BLaER1 treated with 17β-estradiol and CSF1 and Interleukin-3, amounts not matched to agents 10 nM and 100 nM (cell line): ENCODE measurements around the gene LIG4.

Source experiments
- H3K27ac ChIP-seq, 11 experiments: shearing (Covaris generic); formaldehyde crosslinking; 2 replicates each; pipeline ENCODE4 v1.8.1; 2022
- H3K27me3 ChIP-seq, 11 experiments: shearing (Covaris generic); formaldehyde crosslinking; 2 replicates each; pipeline ENCODE4 v1.8.1; 2022
- H3K36me3 ChIP-seq, 11 experiments: shearing (Covaris generic); formaldehyde crosslinking; 2 replicates each; pipeline ENCODE4 v1.8.1; 2022
- H3K4me1 ChIP-seq, 10 experiments: shearing (Covaris generic); formaldehyde crosslinking; 2 replicates each; pipeline ENCODE4 v1.8.1; 2022
- H3K4me2 ChIP-seq, 11 experiments: shearing (Covaris generic); formaldehyde crosslinking; 2 replicates each; pipeline ENCODE4 v1.8.1; 2022
- H3K4me3 ChIP-seq, 10 experiments: shearing (Covaris generic); formaldehyde crosslinking; 2 replicates each; pipeline ENCODE4 v1.8.1; 2022
- H3K9ac ChIP-seq, 11 experiments: shearing (Covaris generic); formaldehyde crosslinking; 2 replicates each; pipeline ENCODE4 v1.8.1; 2022
- H3K9me3 ChIP-seq, 11 experiments: shearing (Covaris generic); formaldehyde crosslinking; replicated peaks in 1 of 11; 2 replicates each; pipeline ENCODE4 v1.8.1; 2022
- H4K20me1 ChIP-seq, 11 experiments: shearing (Covaris generic); formaldehyde crosslinking; 2 replicates each; pipeline ENCODE4 v1.8.1; 2022
- Cebpa-rat ChIP-seq, 11 experiments: shearing (Covaris generic); IDR thresholded peaks; 2 replicates each; pipeline ENCODE4 v1.8.1; 2022

The LIG4 gene

GRCh38 chr13:108210551-108210950, 4.8 kb downstream of the LIG4 start:
- no peak overlapping the region for H3K4me3 ChIP-seq
- H3K36me3 ChIP-seq, result peaks cover 23 to 30% (median 28%) of the 10 kb centered on the region in 11 experiments
- H4K20me1 ChIP-seq, result no peaks in the 10 kb centered on the region
- peaks cover 20 to 44% (median 32%) of the 10 kb centered on the region in 10 experiments for H3K4me1 ChIP-seq
- H3K27ac ChIP-seq, result no peak overlapping the region
- TF ChIP-seq Cebpa-rat (IDR thresholded peaks at IDR 0.05), result no peak
- H3K27me3 ChIP-seq, result no peaks in the 10 kb centered on the region
- peaks cover 8 to 32% (median 19%) of the 10 kb centered on the region in 11 experiments for H3K9me3 ChIP-seq
- no peak overlapping the region for H3K9ac ChIP-seq
- peak overlapping the region in 6 of 11 experiments; percentile 1 to 93 (median 50); a peak in 7 of 22 replicates for H3K4me2 ChIP-seq

GRCh38 chr13:108200781-108201398, 14.4 kb downstream of the LIG4 start:
- no peaks in the 10 kb centered on the region for H3K27me3 ChIP-seq
- no peaks in the 10 kb centered on the region for H3K36me3 ChIP-seq
- no peak overlapping the region for H3K27ac ChIP-seq
- no peak overlapping the region for H3K4me3 ChIP-seq
- no peaks in the 10 kb centered on the region for H4K20me1 ChIP-seq
- H3K4me2 ChIP-seq, result peak overlapping the region in 1 of 11 experiments; percentile 5; a peak in 1 of 22 replicates
- H3K9me3 ChIP-seq, result peaks cover 7 to 21% (median 12%) of the 10 kb centered on the region in 11 experiments
- TF ChIP-seq Cebpa-rat (IDR thresholded peaks at IDR 0.05), result no peak
- no peak overlapping the region for H3K9ac ChIP-seq
- peaks cover 0 to 7% (median 0%) of the 10 kb centered on the region in 10 experiments; a peak in 2 of 20 replicates for H3K4me1 ChIP-seq

GRCh38 chr13:108195861-108196260, 19.5 kb downstream of the LIG4 start:
- no peak for TF ChIP-seq Cebpa-rat (IDR thresholded peaks at IDR 0.05)
- Histone ChIP-seq H3K27me3 (no peaks in the 10 kb centered on the region), H3K4me1 (peaks cover 0 to 3% (median 0%) of the 10 kb centered on the region in 10 experiments; a peak in 2 of 20 replicates), H4K20me1 (no peaks in the 10 kb centered on the region), H3K9me3 (peaks cover 31 to 48% (median 38%) of the 10 kb centered on the region in 11 experiments), H3K9ac (no peak overlapping the region), H3K36me3 (peaks cover 0 to 8% (median 0%) of the 10 kb centered on the region in 11 experiments; a peak in 1 of 22 replicates), H3K4me3 (peak overlapping the region in 1 of 10 experiments; percentile 6; a peak in 1 of 20 replicates), H3K27ac (no peak overlapping the region), H3K4me2 (no peak overlapping the region)

- H3K4me3 ChIP-seq, result 0 out of 20 replicates have a peak overlapping the region, but pooled peaks of 1 of the 10 experiments have one; percentile 6
- no peak for TF ChIP-seq Cebpa-rat (IDR thresholded peaks at IDR 0.05)
- H3K4me2 ChIP-seq, result no peak overlapping the region
- peaks cover 31 to 48% (median 38%) of the 10 kb centered on the region in 11 experiments for H3K9me3 ChIP-seq
- no peak overlapping the region for H3K9ac ChIP-seq
- H3K36me3 ChIP-seq, result peaks cover 0 to 8% (median 0%) of the 10 kb centered on the region in 11 experiments; a peak in 1 of 22 replicates
- H3K4me1 ChIP-seq, result no peaks in the 10 kb centered on the region
- no peak overlapping the region for H3K27ac ChIP-seq
- no peaks in the 10 kb centered on the region for H3K27me3 ChIP-seq
- H4K20me1 ChIP-seq, result no peaks in the 10 kb centered on the region
These were observed 20.2 kb downstream of the LIG4 start for GRCh38 chr13:108195146-108195545.

- H3K36me3 ChIP-seq, result peaks cover 0 to 8% (median 0%) of the 10 kb centered on the region in 11 experiments; a peak in 1 of 22 replicates
- no peak for TF ChIP-seq Cebpa-rat (IDR thresholded peaks at IDR 0.05)
- H3K9me3 ChIP-seq, result peaks cover 33 to 51% (median 40%) of the 10 kb centered on the region in 11 experiments
- no peak overlapping the region for H3K4me3 ChIP-seq
- no peak overlapping the region for H3K9ac ChIP-seq
- no peaks in the 10 kb centered on the region for H4K20me1 ChIP-seq
- no peaks in the 10 kb centered on the region for H3K4me1 ChIP-seq
- H3K27me3 ChIP-seq, result no peaks in the 10 kb centered on the region
- no peak overlapping the region for H3K27ac ChIP-seq
- H3K4me2 ChIP-seq, result no peak overlapping the region
These were observed 20.9 kb downstream of the LIG4 start for GRCh38 chr13:108194435-108194936.

- Histone ChIP-seq H3K4me2 (no peak overlapping the region), H3K27ac (no peak overlapping the region), H3K36me3 (peaks cover 0 to 8% (median 0%) of the 10 kb centered on the region in 11 experiments; a peak in 1 of 22 replicates), H3K27me3 (no peaks in the 10 kb centered on the region), H3K4me1 (no peaks in the 10 kb centered on the region), H3K9me3 (peaks cover 36 to 51% (median 40%) of the 10 kb centered on the region in 11 experiments), H4K20me1 (no peaks in the 10 kb centered on the region), H3K9ac (no peak overlapping the region), H3K4me3 (no peak overlapping the region)
- TF ChIP-seq Cebpa-rat (IDR thresholded peaks at IDR 0.05), result no peak
These were observed 21.5 kb downstream of the LIG4 start for GRCh38 chr13:108193806-108194205.

GRCh38 chr13:108190897-108191296, 24.4 kb downstream of the LIG4 start:
- no peak overlapping the region for H3K4me3 ChIP-seq
- H4K20me1 ChIP-seq, result no peaks in the 10 kb centered on the region
- no peak for TF ChIP-seq Cebpa-rat (IDR thresholded peaks at IDR 0.05)
- no peak overlapping the region for H3K27ac ChIP-seq
- peaks cover 0 to 8% (median 0%) of the 10 kb centered on the region in 11 experiments; a peak in 1 of 22 replicates for H3K36me3 ChIP-seq
- peaks cover 26 to 42% (median 31%) of the 10 kb centered on the region in 11 experiments for H3K9me3 ChIP-seq
- H3K9ac ChIP-seq, result no peak overlapping the region
- H3K4me1 ChIP-seq, result no peaks in the 10 kb centered on the region
- no peak overlapping the region for H3K4me2 ChIP-seq
- H3K27me3 ChIP-seq, result no peaks in the 10 kb centered on the region

GRCh38 chr13:108188260-108188659, 27.1 kb downstream of the LIG4 start:
- Histone ChIP-seq H3K9me3 (peaks cover under 1 to 16% (median 5%) of the 10 kb centered on the region in 11 experiments; a peak in 10 of 22 replicates), H3K27ac (no peak overlapping the region), H3K4me2 (no peak overlapping the region), H3K36me3 (no peaks in the 10 kb centered on the region), H3K9ac (no peak overlapping the region), H3K4me3 (no peak overlapping the region), H3K27me3 (no peaks in the 10 kb centered on the region), H4K20me1 (no peaks in the 10 kb centered on the region), H3K4me1 (0 out of 20 replicates have a peak, but pooled peaks cover 0 to 5% (median 0%) of the 10 kb centered on the region in 10 experiments)
- TF ChIP-seq Cebpa-rat (IDR thresholded peaks at IDR 0.05), result no peak

GRCh38 chr13:108185223-108185622, 30.1 kb downstream of the LIG4 start:
- H3K9me3 ChIP-seq, result peaks cover 0 to 7% (median 5%) of the 10 kb centered on the region in 11 experiments; a peak in 8 of 22 replicates
- TF ChIP-seq Cebpa-rat (IDR thresholded peaks at IDR 0.05), result no peak
- H4K20me1 ChIP-seq, result no peaks in the 10 kb centered on the region
- H3K27me3 ChIP-seq, result no peaks in the 10 kb centered on the region
- no peak overlapping the region for H3K27ac ChIP-seq
- H3K4me3 ChIP-seq, result no peak overlapping the region
- H3K9ac ChIP-seq, result no peak overlapping the region
- H3K36me3 ChIP-seq, result no peaks in the 10 kb centered on the region
- H3K4me1 ChIP-seq, result 0 out of 20 replicates have a peak, but pooled peaks cover 0 to 5% (median 0%) of the 10 kb centered on the region in 10 experiments
- H3K4me2 ChIP-seq, result no peak overlapping the region; a peak in 1 of 22 replicates
